HepG2 (cell line): ENCODE data around the gene CA9. TPM values are rescaled to one million over a fixed set of nuclear protein-coding genes. Genes with fewer than 3 reads are reported as not detected.

Experiments used
- ELF1 ChIP-seq: sonication (generic); formaldehyde crosslinking; IDR thresholded peaks from 2 replicates; pipeline ENCODE4 v1.4.0; 2020; ENCODE audit warnings: missing genetic modification reagents
- ELF3 ChIP-seq: IDR thresholded peaks from 2 replicates; pipeline ENCODE4 v1.6.1; 2016; ENCODE audit warnings: missing genetic modification reagents, missing compliant biosample characterization
- EZH2 ChIP-seq: conservative IDR thresholded peaks from 2 replicates; pipeline ENCODE4 v1.6.1; 2012; ENCODE audit warnings: mild to moderate bottlenecking, low read depth, low read length, moderate library complexity
- GATAD2A ChIP-seq: IDR thresholded peaks from 2 replicates; pipeline ENCODE4 v1.6.1; 2016
- GLI4 ChIP-seq: sonication (generic); formaldehyde crosslinking; IDR thresholded peaks from 2 replicates; pipeline ENCODE4 v1.5.1; 2020; ENCODE audit warnings: missing genetic modification reagents, mild to moderate bottlenecking, moderate library complexity, borderline replicate concordance
- HNF4A ChIP-seq: sonication (generic); formaldehyde crosslinking; IDR thresholded peaks from 2 replicates; pipeline ENCODE4 v1.4.0; 2020; ENCODE audit warnings: missing genetic modification reagents
- HOXD1 ChIP-seq: sonication (generic); formaldehyde crosslinking; IDR thresholded peaks from 2 replicates; pipeline ENCODE4 v1.5.0; 2020; ENCODE audit warnings: missing genetic modification reagents
- IKZF5 ChIP-seq: IDR thresholded peaks from 2 replicates; pipeline ENCODE4 v1.6.1; 2018; ENCODE audit warnings: missing genetic modification reagents, mild to moderate bottlenecking, missing compliant biosample characterization
- KAT7 ChIP-seq: IDR thresholded peaks from 2 replicates; pipeline ENCODE4 v1.6.1; 2018; ENCODE audit warnings: borderline replicate concordance, missing compliant biosample characterization
- KDM1A ChIP-seq: IDR thresholded peaks from 2 replicates; pipeline ENCODE4 v1.6.1; 2016; ENCODE audit warnings: missing compliant biosample characterization
- NONO ChIP-seq, 2 experiments: fragments of 450-650 bp in 1 of 2; sonication (generic) in 1 of 2; formaldehyde crosslinking in 1 of 2; IDR thresholded peaks in 1 of 2; conservative IDR thresholded peaks in 1 of 2; 2 replicates each; pipeline versions ENCODE4 v1.6.1 to v1.8.0; 2017 to 2022; ENCODE audit warnings: mild to moderate bottlenecking in 1 of 2, missing genetic modification reagents in 1 of 2, moderate library complexity in 1 of 2
- POLR2A ChIP-seq, 2 experiments: IDR thresholded peaks; 2 replicates each; pipeline ENCODE4 v1.6.1; 2011; ENCODE audit warnings: low read depth in 2 of 2, low read length in 2 of 2, mild to moderate bottlenecking in 1 of 2, moderate library complexity in 1 of 2; ENCODE audit not compliant: insufficient read depth in 1 of 2
- RARA ChIP-seq: IDR thresholded peaks from 2 replicates; pipeline ENCODE4 v1.6.1; 2016; ENCODE audit warnings: missing genetic modification reagents, missing compliant biosample characterization
- SIN3B ChIP-seq: fragments of 150-350 bp; IDR thresholded peaks from 2 replicates; pipeline ENCODE4 v1.6.1; 2014; ENCODE audit warnings: low read length
- SP5 ChIP-seq: IDR thresholded peaks from 2 replicates; pipeline ENCODE4 v1.6.1; 2016; ENCODE audit warnings: low read depth, borderline replicate concordance
- SRSF1 ChIP-seq: fragments of 200-400 bp; formaldehyde crosslinking; optimal IDR thresholded peaks from 2 replicates; pipeline ENCODE3; 2017; ENCODE audit warnings: mild to moderate bottlenecking, low read depth, low read length, moderate library complexity
- SRY ChIP-seq: sonication (generic); formaldehyde crosslinking; IDR thresholded peaks from 2 replicates; pipeline ENCODE4 v1.8.0; 2022; ENCODE audit warnings: mild to moderate bottlenecking, missing genetic modification reagents
- SYNCRIP ChIP-seq: fragments of 200-400 bp; formaldehyde crosslinking; IDR thresholded peaks from 2 replicates; pipeline ENCODE4 v1.6.1; 2018; ENCODE audit warnings: mild to moderate bottlenecking, low read depth, low read length; ENCODE audit not compliant: insufficient read depth
- TERF1 ChIP-seq: sonication (generic); formaldehyde crosslinking; IDR thresholded peaks from 2 replicates; pipeline ENCODE4 v1.8.0; 2022; ENCODE audit warnings: mild to moderate bottlenecking, missing genetic modification reagents, moderate library complexity
- ZFP1 ChIP-seq: IDR thresholded peaks from 2 replicates; pipeline ENCODE4 v1.6.1; 2016
- ZNF281 ChIP-seq: sonication (generic); formaldehyde crosslinking; IDR thresholded peaks from 2 replicates; pipeline ENCODE4 v1.4.0; 2020; ENCODE audit warnings: missing genetic modification reagents, borderline replicate concordance
- ZNF414 ChIP-seq: sonication (generic); formaldehyde crosslinking; IDR thresholded peaks from 2 replicates; pipeline ENCODE4 v1.5.0; 2020; ENCODE audit warnings: missing genetic modification reagents
- ZNF710 ChIP-seq: sonication (generic); formaldehyde crosslinking; IDR thresholded peaks from 2 replicates; pipeline ENCODE4 v1.5.0; 2020; ENCODE audit warnings: mild to moderate bottlenecking, missing genetic modification reagents, borderline replicate concordance
- polyA plus RNA-seq, 8 experiments: library from polyadenylated mRNA; depleted of rRNA in 3 of 8; stranded (reverse) in 7 of 8; unstranded in 1 of 8; fragments of >200 nt; fragmentation: Illumina TruSeq in 4 of 8; extraction: Trizol in 4 of 8; gene quantifications; 2 replicates each; pipeline versions ENCODE4 v1.2.1 to v1.2.3, GENCODE V29; 2011 to 2016; ENCODE audit warnings: low read depth in 4 of 8, missing spikeins in 1 of 8, mixed read lengths in 1 of 8; ENCODE audit not compliant: insufficient read depth in 1 of 8
- total RNA-seq, 5 experiments: library from RNA; depleted of rRNA; stranded (reverse); fragments of >200 nt; fragmentation: Illumina TruSeq; extraction: Trizol; gene quantifications; 2 replicates each; pipeline ENCODE4 v1.2.3, GENCODE V29; 2016; ENCODE audit warnings: low read depth in 1 of 5

Gene CA9
- total and polyA plus RNA-seq, 2 of the 13 experiments (the other 11 are each of a cell fraction or from before 2014, with no cell fraction given): 0.13 to 152 TPM

GRCh38 chr9:35669331-35670145 lies 4.2 kb upstream of the CA9 start (continued):
- 0 out of 2 replicates have a peak, but pooled peaks have one; percentile 46 for TF ChIP-seq ZNF710
- peak; percentile 90 for TF ChIP-seq IKZF5 (CRISPR knock-in tag)
- TF ChIP-seq SRSF1: no peak
- TF ChIP-seq HNF4A (CRISPR knock-in tag): peak; percentile 93
- no peak for TF ChIP-seq SIN3B
- no peak for TF ChIP-seq ZNF281
- peak; percentile 72; the same call in 1 of the 2 replicates for TF ChIP-seq ZFP1 (CRISPR knock-in tag)
- TF ChIP-seq GATAD2A (CRISPR knock-in tag): peak; percentile 86
- TF ChIP-seq POLR2A (IDR thresholded peaks at IDR 0.05; ENCODE audit: insufficient read depth in 1 of 2, low read depth in 2 of 2, low read length in 2 of 2): peak in 1 of 2 experiments; percentile 22; a peak in 1 of 4 replicates
- no peak for TF ChIP-seq TERF1 (CRISPR knock-in tag)
- TF ChIP-seq HOXD1 (CRISPR knock-in tag): no peak; the same call in 1 of the 2 replicates
- TF ChIP-seq KAT7: no peak
- TF ChIP-seq SYNCRIP: no peak
- peak; percentile 46; the same call in 1 of the 2 replicates for TF ChIP-seq SP5 (CRISPR knock-in tag)
- peak; percentile 61 for TF ChIP-seq ELF3
- no peak for TF ChIP-seq NONO (IDR thresholded peaks at IDR 0.05)
- TF ChIP-seq NONO (CRISPR knock-in tag; conservative IDR thresholded peaks at IDR 0.05): 0 out of 2 replicates have a peak, but pooled peaks have one; percentile 39
- TF ChIP-seq GLI4 (CRISPR knock-in tag): no peak
- no peak for TF ChIP-seq ZNF414
- 0 out of 2 replicates have a peak, but pooled peaks have one; percentile 28 for TF ChIP-seq KDM1A (CRISPR knock-in tag)
- no peak for TF ChIP-seq SRY
- no peak for TF ChIP-seq EZH2
- TF ChIP-seq RARA (CRISPR knock-in tag): peak; percentile 63; the same call in 1 of the 2 replicates
- TF ChIP-seq ELF1 (CRISPR knock-in tag): peak; percentile 17; the same call in 1 of the 2 replicates
